ENCODE results near the gene MTCH1.

DNA sequence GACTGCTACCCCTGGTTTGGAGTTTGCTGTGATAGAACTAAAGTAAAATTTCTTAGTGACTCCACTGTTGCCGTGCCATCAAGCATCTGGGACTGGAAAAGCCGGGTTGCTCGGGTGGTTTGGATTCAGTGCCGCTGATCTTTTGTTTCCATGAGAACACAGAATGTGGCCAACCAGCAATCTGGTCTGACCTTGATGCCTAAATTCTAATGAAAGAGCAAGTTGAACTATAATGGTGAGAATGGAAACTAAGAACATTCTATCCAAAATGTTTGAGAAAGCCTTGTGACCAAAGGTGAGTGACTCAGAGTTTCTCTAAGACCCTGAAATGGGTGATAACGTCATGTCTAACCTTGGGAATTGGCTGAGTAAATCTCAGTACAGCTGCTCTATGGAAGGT, 41.3 kb downstream of the MTCH1 start:
- no peak for TF ChIP-seq POLR2A (IDR thresholded peaks at IDR 0.05)
- no peak for TF ChIP-seq POLR2AphosphoS5 (IDR thresholded peaks at IDR 0.05)
- TF ChIP-seq, protein P1, sequence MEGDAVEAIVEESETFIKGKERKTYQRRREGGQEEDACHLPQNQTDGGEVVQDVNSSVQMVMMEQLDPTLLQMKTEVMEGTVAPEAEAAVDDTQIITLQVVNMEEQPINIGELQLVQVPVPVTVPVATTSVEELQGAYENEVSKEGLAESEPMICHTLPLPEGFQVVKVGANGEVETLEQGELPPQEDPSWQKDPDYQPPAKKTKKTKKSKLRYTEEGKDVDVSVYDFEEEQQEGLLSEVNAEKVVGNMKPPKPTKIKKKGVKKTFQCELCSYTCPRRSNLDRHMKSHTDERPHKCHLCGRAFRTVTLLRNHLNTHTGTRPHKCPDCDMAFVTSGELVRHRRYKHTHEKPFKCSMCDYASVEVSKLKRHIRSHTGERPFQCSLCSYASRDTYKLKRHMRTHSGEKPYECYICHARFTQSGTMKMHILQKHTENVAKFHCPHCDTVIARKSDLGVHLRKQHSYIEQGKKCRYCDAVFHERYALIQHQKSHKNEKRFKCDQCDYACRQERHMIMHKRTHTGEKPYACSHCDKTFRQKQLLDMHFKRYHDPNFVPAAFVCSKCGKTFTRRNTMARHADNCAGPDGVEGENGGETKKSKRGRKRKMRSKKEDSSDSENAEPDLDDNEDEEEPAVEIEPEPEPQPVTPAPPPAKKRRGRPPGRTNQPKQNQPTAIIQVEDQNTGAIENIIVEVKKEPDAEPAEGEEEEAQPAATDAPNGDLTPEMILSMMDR (IDR thresholded peaks at IDR 0.05), result no peak
- TF ChIP-seq EP300 (IDR thresholded peaks at IDR 0.05), result no peak
